Measurements from ENCODE around the gene OR51A7.
"Not testable (repeated sequence)": the region's sequence is repeated elsewhere in the genome, so short reads cannot be mapped to it uniquely, and the experiment has no call there.

Gene OR51A7

DNA sequence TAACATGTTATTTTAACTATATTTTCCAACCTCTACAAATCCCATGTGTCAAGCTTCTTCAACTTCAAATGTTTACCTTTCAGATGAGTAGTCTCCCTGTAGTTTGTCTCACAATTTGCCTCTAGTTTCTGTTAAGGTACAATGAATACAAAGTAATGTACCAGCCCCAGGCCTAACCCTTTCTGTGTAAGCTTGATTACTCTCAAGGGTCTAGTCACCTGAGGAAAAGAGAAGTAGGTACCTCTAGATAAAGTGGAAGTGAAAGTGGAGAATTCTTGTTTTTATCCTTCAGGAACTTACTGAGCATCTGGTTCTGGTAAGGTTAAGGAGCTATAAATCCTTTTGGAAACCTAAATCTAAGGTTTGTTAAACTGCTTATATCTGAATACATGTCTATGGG, at the start of gene OR51A7:
Gene OR51A7 (plus strand): TSS at position 300 of the 400 bp plus-strand sequence. CDS start 3,587 bp downstream, outside the sequence.
- DNase-seq (ENCODE audit: low read depth in 2 of 2): no peak

- not testable (repeated sequence) for DNase-seq (ENCODE audit: low read depth in 2 of 2)
Observed at GRCh38 chr11:4854286-4854685, 49.3 kb upstream of the OR51A7 start.

DNA sequence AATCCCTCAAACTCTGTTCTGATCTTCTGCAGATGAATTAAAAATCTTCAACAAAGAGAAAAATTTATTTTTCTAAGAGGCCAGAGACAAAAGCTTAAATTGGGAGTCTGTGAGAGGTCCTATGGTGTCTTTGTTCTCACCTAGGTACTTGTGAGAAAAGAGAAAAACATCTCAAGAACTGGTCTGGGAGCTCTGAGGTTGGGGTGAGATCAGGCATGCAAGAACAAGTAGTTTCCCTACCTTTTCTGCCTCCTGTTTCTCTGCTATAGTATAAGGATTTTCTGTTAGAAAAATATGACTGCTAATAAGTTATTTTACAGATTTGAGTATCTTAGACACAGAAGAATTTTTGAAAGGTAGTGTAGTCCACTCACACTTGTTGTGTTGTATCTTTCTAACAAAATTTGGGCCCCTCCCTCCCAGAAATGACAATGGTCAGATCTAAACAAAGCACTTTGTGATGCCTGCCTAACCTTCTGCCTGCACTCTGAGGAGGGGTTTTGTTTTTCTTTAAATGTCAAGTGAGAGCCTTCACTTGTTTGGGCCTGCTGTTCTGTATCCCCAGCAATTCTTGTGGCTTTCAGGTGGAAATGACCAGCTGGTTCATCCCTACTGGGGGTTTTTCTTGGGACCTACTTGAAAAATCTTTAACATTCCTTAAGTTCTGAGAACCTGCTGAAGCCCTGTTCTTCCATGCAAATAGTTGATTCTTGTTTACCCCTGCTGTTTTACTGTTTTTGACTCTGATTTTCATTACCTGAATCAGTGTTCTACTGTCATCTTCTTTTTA, 40.9 kb upstream of the OR51A7 start:
- DNase-seq (ENCODE audit: low read depth in 2 of 2): no peak

DNA sequence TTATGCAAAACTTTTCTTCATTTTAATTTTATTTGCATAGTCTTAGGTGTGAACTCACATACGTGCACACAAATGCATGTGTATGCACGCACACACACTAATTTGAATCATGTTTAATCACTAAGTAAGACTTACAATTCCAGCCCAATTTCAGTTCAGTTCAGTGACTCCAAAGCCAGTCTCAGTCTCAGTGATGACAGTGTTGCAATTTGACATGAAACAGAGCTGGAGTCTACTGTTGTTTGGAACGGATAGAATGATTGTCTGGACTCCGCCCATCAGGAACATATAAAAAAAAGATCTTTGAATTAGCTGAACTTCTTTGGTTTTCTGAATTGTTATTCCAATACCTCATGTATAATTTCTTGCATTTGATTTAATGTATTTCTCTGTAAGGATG, 39.7 kb upstream of the OR51A7 start:
- DNase-seq (ENCODE audit: low read depth in 2 of 2): no peak

GRCh38 chr11:4865855-4866254, 37.7 kb upstream of the OR51A7 start:
- DNase-seq (ENCODE audit: low read depth in 2 of 2): no peak

DNA sequence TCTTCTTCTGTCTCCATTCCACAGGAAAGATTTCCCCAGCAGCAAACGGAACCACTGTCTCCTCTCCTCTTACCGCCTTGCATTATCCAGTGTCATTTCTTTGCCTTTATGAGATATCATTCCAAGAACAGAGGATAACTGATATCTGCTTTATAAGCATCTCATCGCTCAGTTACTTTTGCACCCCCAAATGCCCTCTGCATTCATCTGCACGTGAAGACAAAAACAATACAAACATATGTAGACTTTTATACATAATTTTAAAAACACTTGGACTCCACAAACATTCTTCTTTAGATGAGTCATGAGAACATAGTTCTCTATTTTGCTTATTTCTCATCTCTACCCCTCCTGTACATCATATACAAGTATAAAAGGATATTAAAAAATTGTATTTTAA, 22.4 kb upstream of the OR51A7 start:
- no peak for DNase-seq (ENCODE audit: low read depth in 2 of 2)

DNA sequence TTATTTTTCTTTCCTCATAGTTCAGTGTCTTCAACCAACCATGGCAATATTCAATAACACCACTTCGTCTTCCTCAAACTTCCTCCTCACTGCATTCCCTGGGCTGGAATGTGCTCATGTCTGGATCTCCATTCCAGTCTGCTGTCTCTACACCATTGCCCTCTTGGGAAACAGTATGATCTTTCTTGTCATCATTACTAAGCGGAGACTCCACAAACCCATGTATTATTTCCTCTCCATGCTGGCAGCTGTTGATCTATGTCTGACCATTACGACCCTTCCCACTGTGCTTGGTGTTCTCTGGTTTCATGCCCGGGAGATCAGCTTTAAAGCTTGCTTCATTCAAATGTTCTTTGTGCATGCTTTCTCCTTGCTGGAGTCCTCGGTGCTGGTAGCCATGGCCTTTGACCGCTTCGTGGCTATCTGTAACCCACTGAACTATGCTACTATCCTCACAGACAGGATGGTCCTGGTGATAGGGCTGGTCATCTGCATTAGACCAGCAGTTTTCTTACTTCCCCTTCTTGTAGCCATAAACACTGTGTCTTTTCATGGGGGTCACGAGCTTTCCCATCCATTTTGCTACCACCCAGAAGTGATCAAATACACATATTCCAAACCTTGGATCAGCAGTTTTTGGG, 21.6 kb upstream of the OR51A7 start, which contains the start of gene OR51T1:
Gene OR51T1 (plus strand): TSS at position 41 of the 641 bp plus-strand sequence. CDS start 0 bp downstream, at position 41.
- DNase-seq (ENCODE audit: low read depth in 2 of 2): no peak

DNA sequence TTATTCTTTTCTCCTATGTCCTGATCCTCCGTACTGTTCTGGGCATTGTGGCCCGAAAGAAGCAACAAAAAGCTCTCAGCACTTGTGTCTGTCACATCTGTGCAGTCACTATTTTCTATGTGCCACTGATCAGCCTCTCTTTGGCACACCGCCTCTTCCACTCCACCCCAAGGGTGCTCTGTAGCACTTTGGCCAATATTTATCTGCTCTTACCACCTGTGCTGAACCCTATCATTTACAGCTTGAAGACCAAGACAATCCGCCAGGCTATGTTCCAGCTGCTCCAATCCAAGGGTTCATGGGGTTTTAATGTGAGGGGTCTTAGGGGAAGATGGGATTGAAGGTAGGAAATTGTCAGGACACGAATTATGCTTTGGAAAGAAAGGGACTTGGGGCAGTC, 21.0 kb upstream of the OR51A7 start:
- DNase-seq (ENCODE audit: low read depth in 2 of 2): no peak

DNA sequence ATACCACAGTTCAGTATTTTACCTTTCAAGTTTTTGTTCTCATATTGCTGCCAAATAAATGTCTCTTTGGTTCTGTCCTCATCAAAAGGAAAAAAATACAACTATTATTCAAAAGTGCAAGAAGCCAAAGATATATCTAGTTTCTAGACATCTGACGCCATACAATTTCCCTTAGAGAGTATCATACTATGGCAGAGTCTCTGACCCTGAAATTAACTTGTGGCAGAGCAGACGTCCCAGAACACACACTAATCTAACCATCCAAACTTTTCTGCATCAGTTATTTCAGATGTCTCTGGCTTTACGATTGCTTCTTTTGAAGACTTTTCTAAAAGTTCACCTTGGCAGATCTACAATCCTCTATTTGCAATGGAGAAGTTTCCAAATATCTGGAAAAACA, 19.2 kb upstream of the OR51A7 start:
- DNase-seq (ENCODE audit: low read depth in 2 of 2): no peak

- no peak for DNase-seq (ENCODE audit: low read depth in 2 of 2)
Observed at GRCh38 chr11:4886186-4886585, 17.4 kb upstream of the OR51A7 start.

- no peak for DNase-seq (ENCODE audit: low read depth in 2 of 2)
Observed at GRCh38 chr11:4887591-4887990, 16.0 kb upstream of the OR51A7 start.

- DNase-seq (ENCODE audit: low read depth in 2 of 2): no peak
Observed at GRCh38 chr11:4890279-4890678, 13.3 kb upstream of the OR51A7 start.

DNA sequence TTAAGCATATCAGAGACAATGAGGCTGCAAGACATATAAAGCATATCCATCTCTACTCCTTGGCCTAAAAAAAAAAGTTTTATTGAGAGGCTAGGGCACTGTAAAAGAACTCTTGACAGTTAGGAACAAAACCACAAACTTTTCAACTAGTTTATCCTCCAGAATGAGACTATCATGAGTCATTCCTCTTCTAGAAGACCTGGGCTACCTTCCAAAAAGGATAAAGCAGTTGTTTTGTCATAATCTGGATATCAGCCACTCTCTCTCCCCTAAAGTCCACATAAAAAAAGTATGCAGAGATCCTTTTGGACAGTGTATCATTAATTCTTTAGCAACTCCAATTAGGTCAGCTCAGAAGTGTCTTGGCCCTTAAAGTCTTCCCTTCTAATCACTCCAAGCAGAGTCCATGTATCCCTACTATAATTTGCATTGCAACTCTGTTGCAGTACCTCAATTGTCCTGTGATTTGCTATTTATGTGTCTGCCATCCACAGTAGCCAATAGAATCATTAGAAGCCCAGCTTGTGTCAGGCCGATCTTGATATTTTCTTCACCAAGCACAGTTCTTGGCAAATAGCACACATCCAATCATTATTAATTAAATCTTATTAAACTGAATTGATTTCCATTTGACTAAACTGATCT, 11.5 kb upstream of the OR51A7 start:
- DNase-seq (ENCODE audit: low read depth in 2 of 2): no peak

DNA sequence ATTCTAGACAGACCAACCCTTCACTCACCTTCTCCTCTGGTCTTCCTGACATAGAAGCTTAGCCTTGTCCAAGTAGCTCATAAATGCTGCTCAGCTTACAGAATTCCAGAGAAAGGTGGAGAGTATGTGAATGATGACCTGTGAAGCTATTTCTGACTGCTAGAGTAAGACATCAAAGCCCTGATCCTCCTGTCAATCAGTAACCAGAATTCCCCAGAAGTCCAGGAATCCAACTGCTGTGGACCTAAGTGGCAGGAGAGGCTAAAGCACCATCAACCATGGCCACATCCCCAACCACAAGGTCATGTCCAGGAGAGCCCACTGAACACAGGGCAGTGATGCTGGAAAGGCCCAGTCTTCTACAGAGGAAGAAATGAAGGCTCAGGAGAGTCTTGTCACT, 13.0 kb downstream of the OR51A7 start:
- DNase-seq (ENCODE audit: low read depth in 2 of 2): no peak

DNA sequence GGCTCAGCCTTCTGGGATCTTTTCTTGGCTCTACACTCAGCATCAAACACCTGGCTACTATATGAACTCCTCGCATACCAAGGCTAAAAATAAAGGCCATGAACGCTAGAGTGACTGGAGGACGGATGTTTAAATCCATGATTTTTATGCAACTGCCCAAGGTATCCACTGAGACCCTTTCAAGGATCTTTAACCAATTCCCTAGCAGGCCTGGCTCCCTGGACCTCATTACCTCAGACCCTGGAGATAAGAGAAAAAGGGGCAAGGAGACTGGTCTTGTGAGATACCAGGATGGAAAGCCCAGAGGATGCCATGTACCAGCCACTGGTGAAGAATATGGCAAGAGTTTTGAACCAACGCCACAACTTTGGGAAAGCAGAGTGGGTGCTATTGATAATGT, 15.7 kb downstream of the OR51A7 start, which contains the start of gene OR51G2:
Gene OR51G2 (minus strand): TSS at position 101 of the 400 bp plus-strand sequence. CDS start 3,687 bp downstream, outside the sequence.
- DNase-seq (ENCODE audit: low read depth in 2 of 2): no peak

DNA sequence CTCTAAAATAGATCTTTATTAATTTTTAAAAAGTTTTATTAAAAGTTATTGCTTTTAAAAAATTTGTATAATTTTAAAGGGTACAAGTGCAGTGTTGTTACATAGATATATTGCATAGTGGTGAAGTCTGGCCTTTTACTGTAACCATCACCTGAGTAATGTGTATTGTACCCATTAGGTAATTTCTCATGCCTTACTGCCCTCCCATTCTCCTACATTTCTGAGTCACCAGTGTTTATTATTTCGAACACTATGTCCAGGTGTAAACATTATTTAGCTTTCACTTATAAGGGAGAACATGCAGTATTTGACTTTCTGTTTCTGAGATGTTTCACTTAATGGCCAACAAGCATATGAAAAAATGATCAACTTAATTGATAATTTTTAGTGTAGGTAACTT, 18.2 kb downstream of the OR51A7 start:
- no peak for DNase-seq (ENCODE audit: low read depth in 2 of 2)

DNA sequence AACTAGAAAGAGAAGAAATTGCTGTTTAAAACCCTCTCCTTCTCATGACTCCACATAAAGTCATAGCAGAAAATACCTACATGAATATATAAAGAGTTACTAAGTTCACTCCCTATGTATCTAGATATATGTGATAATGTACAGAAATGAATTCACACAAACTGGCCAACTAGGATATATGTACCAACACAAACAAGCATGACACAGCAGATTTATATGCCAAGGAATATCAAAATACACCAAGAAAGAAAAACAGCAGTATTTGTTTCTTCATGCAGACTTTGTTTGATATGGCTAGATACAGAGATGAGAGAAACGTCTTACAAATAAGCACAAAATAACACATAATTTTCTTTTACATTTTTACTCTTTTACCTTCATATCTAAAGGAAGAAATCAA, 18.7 kb downstream of the OR51A7 start:
- no peak for DNase-seq (ENCODE audit: low read depth in 2 of 2)

- no peak for DNase-seq (ENCODE audit: low read depth in 2 of 2)
Observed at GRCh38 chr11:4924239-4924638, 20.7 kb downstream of the OR51A7 start, which contains the start of gene OR51G1. Gene OR51G1 (minus strand): TSS chr11:4924339. CDS start chr11:4924339, 0 bp downstream.

DNA sequence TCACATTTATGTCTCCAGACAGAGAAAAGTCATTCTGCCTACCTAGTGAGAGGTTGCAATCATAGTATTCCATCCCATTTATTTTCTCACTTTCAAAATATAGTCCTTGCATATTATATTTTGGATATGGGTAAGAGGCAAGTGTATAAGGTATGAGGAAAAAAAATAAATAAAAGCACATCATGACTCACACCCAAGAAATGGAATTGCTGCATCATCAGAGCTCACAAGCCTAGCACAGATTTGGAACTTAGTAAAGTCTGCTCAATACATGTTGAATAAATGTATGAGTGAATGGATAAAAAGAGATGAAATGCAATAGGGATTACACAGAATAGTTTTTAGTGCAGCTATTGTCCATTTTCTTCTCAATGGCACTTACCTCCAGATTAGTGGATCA, 23.0 kb downstream of the OR51A7 start:
- DNase-seq (ENCODE audit: low read depth in 2 of 2): no peak

DNA sequence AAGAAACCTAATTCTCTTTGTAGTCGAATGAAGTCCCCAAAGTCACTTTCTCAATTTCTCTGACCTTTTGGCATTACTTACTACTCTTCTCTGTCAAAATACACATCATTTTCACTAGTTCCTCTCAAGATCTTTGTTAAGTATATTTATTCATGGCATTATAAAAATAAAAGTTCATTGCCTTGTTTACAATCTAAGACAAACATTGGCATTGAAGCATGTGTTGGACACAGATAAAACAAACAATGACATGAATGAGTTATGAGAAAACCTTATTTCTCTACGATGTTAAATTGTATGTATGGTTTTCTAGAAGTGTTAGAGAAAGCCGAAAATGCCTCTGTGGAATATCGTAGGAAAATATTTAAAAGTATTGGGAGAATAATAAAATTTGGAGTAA, 29.2 kb downstream of the OR51A7 start:
- no peak for DNase-seq (ENCODE audit: low read depth in 2 of 2)

GRCh38 chr11:4936745-4937144, 33.2 kb downstream of the OR51A7 start:
- DNase-seq (ENCODE audit: low read depth in 2 of 2): no peak

- no peak for DNase-seq (ENCODE audit: low read depth in 2 of 2)
Observed at GRCh38 chr11:4947505-4947904, 43.9 kb downstream of the OR51A7 start, which contains the start of gene OR51A4. Gene OR51A4 (minus strand): TSS chr11:4947605. CDS start chr11:4947100, 505 bp downstream.
